KMS-11 (cell line): Measurements from ENCODE around the gene CRIM1.

Experiments
- H2AFZ ChIP-seq: fragments of 200-600 bp; sonication (generic); 2 replicates; pipeline ENCODE4 v1.6.1; 2016; ENCODE audit warnings: antibody characterized with exemption, mixed run types, low read depth
- H3K27ac ChIP-seq: fragments of 200-600 bp; sonication (generic); 2 replicates; pipeline ENCODE4 v1.6.1; 2016; ENCODE audit warnings: mild to moderate bottlenecking, mixed run types
- H3K27me3 ChIP-seq: fragments of 200-600 bp; sonication (generic); 2 replicates; pipeline ENCODE4 v1.6.1; 2017; ENCODE audit warnings: mild to moderate bottlenecking, low read depth, mixed run types, moderate library complexity; ENCODE audit not compliant: insufficient read depth
- H3K36me3 ChIP-seq: fragments of 200-600 bp; sonication (generic); 2 replicates; pipeline ENCODE4 v1.6.1; 2017; ENCODE audit warnings: mild to moderate bottlenecking, mixed run types; ENCODE audit not compliant: insufficient read depth
- H3K4me1 ChIP-seq: fragments of 200-600 bp; sonication (generic); 2 replicates; pipeline ENCODE4 v1.6.1; 2016; ENCODE audit warnings: mild to moderate bottlenecking, low read depth, mixed run types; ENCODE audit not compliant: poor library complexity, severe bottlenecking
- H3K4me2 ChIP-seq: fragments of 200-600 bp; sonication (generic); 2 replicates; pipeline ENCODE4 v1.7.0; 2016; ENCODE audit warnings: mild to moderate bottlenecking, mixed run types
- H3K4me3 ChIP-seq: fragments of 200-600 bp; sonication (generic); IDR thresholded peaks from 2 replicates; pipeline ENCODE4 v1.6.1; 2017; ENCODE audit warnings: low read depth, low read length, mixed read lengths; ENCODE audit not compliant: insufficient read depth
- H3K79me2 ChIP-seq: fragments of 200-600 bp; sonication (generic); 2 replicates; pipeline ENCODE4 v1.6.1; 2016; ENCODE audit warnings: low read depth, mixed run types; ENCODE audit not compliant: insufficient read depth
- H3K9ac ChIP-seq: fragments of 200-600 bp; sonication (generic); 2 replicates; pipeline ENCODE4 v1.6.1; 2016; ENCODE audit warnings: mild to moderate bottlenecking, mixed run types
- H4K20me1 ChIP-seq: fragments of 200-600 bp; sonication (generic); 2 replicates; pipeline ENCODE4 v1.6.1; 2016; ENCODE audit warnings: mild to moderate bottlenecking, mixed run types; ENCODE audit not compliant: insufficient read depth
- CTCF ChIP-seq: fragments of 200-600 bp; sonication (generic); conservative IDR thresholded peaks from 2 replicates; pipeline ENCODE4 v1.6.1; 2017; ENCODE audit warnings: low read depth, mild to moderate bottlenecking, antibody characterized with exemption, low read length, moderate library complexity, mixed read lengths

Gene CRIM1

GRCh38 chr2:36367486-36367885, 11.9 kb downstream of the CRIM1 start:
- Histone ChIP-seq H3K4me1 (peaks cover 17% of the 10 kb centered on the region), H3K27me3 (no peaks in the 10 kb centered on the region), H3K9ac (no peak overlapping the region), H2AFZ (no peak overlapping the region), H3K4me2 (no peak overlapping the region), H3K4me3 (no peak overlapping the region), H3K36me3 (no peaks in the 10 kb centered on the region), H3K27ac (no peak overlapping the region), H3K79me2 (peaks cover 77% of the 10 kb centered on the region), H4K20me1 (peaks cover 4% of the 10 kb centered on the region; the same call in 1 of the 2 replicates)
- TF ChIP-seq CTCF = no peak

GRCh38 chr2:36367895-36368353, 12.3 kb downstream of the CRIM1 start:
- H3K36me3 ChIP-seq = no peaks in the 10 kb centered on the region
- no peak for TF ChIP-seq CTCF
- peaks cover 4% of the 10 kb centered on the region; the same call in 1 of the 2 replicates for H4K20me1 ChIP-seq
- H3K79me2 ChIP-seq = peaks cover 76% of the 10 kb centered on the region
- H2AFZ ChIP-seq = no peak overlapping the region
- H3K4me3 ChIP-seq = no peak overlapping the region
- H3K27ac ChIP-seq = no peak overlapping the region
- peaks cover 17% of the 10 kb centered on the region for H3K4me1 ChIP-seq
- H3K4me2 ChIP-seq = no peak overlapping the region
- no peaks in the 10 kb centered on the region for H3K27me3 ChIP-seq
- H3K9ac ChIP-seq = no peak overlapping the region

DNA sequence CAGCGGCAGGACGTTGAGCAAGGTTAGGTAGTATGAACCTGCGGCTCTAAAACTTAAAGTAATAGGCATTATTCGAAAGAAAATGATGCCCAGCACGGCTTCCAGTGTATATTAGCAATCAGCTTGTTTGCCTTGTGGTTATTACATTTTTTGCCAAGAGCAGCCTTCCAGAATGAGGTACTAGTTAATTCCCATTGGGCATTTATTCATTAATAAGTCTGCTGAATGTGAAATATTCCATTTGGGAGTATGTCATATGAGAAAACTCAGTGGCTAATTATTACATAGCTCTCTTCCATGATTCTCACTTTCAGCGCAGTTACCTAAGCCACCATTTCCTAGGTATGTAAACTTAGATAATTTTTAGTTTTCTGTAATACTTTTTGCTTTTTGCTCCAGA, 12.9 kb downstream of the CRIM1 start:
- Histone ChIP-seq H2AFZ (no peak overlapping the region), H3K79me2 (peaks cover 76% of the 10 kb centered on the region), H3K27ac (no peak overlapping the region), H4K20me1 (peaks cover 4% of the 10 kb centered on the region; the same call in 1 of the 2 replicates), H3K9ac (no peak overlapping the region), H3K36me3 (no peaks in the 10 kb centered on the region), H3K27me3 (no peaks in the 10 kb centered on the region), H3K4me2 (no peak overlapping the region), H3K4me1 (peaks cover 17% of the 10 kb centered on the region), H3K4me3 (no peak overlapping the region)
- TF ChIP-seq CTCF = no peak

GRCh38 chr2:36369163-36369562, 13.6 kb downstream of the CRIM1 start:
- H3K4me2 ChIP-seq = no peak overlapping the region
- peaks cover 4% of the 10 kb centered on the region; the same call in 1 of the 2 replicates for H4K20me1 ChIP-seq
- H3K4me1 ChIP-seq = peaks cover 17% of the 10 kb centered on the region
- no peak overlapping the region for H3K4me3 ChIP-seq
- no peaks in the 10 kb centered on the region for H3K36me3 ChIP-seq
- H3K79me2 ChIP-seq = peaks cover 76% of the 10 kb centered on the region
- H3K27ac ChIP-seq = no peak overlapping the region
- no peak for TF ChIP-seq CTCF
- H3K9ac ChIP-seq = no peak overlapping the region
- no peak overlapping the region for H2AFZ ChIP-seq
- no peaks in the 10 kb centered on the region for H3K27me3 ChIP-seq
